GM04503 (cell line): ENCODE results near the gene TFDP1.

ENCODE experiments used
- DNase-seq: peaks from one replicate; pipeline ENCODE4 v3.0.0-alpha.2; 2012; ENCODE audit warnings: low read depth

Gene TFDP1

DNA sequence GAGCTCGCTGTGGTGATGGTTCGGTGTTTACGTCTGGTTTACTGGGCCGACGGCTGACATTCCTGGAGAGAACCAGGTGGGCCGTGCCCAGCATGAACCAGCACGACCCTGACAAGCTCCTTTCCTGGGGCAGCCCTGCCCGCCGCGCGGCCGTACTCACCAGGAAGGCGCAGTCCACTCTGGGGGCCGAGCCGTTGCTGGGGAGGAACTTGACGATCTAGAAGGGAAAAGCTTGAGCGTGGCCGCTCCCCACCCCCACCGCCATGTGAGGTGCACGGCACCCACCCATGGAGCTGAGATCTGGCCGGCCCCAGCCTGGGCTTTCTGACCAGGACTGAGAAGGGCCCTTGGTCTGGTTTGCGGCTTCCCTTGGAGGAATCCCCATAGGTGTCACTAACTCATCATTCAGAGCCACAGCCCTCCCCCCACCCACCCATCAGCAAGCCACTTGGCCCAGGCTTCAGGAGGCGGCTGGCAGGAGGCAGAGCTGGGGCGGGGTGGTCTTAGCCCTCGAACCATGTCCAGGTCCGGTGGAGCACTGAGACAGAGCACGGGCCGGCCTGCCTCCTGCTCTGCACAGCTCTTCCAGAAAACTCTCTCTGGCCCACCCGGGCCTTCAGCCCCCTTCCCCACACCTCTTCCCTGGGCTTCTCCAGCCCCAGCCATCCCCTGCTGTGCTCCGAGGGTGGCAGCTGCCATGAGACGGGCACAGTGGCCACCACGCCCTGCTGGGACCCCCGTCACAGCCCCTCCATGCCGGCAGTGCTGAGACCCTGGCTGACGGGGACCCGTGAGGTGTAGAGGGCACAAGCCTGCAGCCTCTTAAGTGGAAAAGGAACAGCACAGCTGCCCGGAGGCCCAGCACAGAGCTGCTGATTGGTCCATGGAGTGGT, 67.2 kb downstream of the TFDP1 start:
- DNase-seq: no peak

DNA sequence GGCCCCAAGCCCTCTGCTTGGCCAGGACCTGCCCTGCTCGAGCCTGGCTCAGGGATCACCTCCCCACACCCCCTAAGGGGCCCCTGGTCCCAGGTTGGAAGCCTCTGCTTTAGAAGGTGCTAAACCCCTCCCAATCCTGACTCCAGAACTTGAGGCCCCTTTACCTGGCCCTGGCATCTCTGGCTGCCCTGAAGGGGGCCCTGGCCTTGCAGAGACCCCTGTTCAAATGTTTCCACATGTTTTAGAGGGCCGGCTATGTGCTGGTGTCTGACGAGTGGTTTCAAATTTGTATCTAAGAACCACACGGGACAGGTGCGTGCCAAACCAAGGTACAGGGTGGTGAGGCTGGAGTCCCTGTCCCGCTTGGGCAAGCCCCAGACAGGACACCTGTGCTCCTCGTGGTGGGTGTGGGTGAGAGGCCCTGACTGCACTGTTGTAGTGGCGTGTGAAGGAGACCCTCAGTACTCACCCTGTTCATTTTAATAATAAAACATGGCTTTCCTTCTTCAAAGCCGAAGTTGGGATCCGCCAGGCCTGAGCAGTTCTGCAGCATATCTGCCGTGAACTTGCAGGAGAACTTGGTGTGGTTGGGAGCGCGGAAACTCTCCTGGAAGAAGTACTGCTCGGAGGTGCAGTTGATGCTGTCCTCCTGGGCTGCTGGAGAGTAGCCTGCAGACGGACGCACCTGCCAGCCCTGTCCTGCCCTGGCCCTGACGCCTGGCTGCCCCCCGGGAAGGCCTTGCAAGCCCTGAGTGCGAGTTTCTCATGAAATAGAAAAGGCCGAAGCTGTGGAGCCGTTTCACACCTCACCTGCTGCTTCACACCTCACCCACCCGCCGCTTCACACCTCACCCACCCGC, 68.1 kb downstream of the TFDP1 start:
- no peak for DNase-seq

- DNase-seq: no peak
Measured at GRCh38 chr13:113653264-113654174, 69.0 kb downstream of the TFDP1 start.

GRCh38 chr13:113654175-113654560, 69.6 kb downstream of the TFDP1 start:
- no peak for DNase-seq

- no peak for DNase-seq
Measured at GRCh38 chr13:113654591-113655345, 70.2 kb downstream of the TFDP1 start.

GRCh38 chr13:113655346-113656002, 70.9 kb downstream of the TFDP1 start:
- no peak for DNase-seq

DNA sequence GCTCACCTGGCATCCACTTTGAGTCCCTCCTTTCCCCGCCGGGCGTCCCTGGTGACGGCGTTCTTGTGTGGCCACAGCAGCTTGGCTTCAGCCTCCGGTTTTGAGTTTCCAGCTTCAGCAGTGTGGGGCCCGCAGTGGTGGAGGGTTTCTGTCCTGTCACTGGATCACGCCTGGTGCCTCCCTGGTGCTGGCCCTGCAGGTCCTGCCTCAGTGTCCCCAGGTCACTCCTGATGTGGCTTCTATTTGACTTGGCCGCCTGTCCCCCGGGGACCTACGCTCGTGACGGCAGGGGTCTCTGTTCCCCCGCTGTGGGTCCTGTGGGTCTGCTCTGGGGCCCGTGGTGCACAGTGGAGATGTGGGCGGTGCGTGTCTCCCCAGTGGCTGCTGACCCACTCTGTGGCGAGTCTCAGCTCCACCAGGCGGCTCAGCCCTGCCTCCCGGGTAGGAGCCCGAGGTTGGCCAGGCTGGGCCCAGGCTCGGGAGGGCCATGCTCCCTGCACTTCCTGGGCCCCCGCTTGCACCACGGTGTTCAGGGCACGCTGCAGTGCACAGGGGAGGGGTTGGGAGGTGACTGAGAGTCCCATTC, 71.5 kb downstream of the TFDP1 start:
- DNase-seq: no peak

GRCh38 chr13:113656831-113657671, 72.5 kb downstream of the TFDP1 start:
- DNase-seq: no peak

DNA sequence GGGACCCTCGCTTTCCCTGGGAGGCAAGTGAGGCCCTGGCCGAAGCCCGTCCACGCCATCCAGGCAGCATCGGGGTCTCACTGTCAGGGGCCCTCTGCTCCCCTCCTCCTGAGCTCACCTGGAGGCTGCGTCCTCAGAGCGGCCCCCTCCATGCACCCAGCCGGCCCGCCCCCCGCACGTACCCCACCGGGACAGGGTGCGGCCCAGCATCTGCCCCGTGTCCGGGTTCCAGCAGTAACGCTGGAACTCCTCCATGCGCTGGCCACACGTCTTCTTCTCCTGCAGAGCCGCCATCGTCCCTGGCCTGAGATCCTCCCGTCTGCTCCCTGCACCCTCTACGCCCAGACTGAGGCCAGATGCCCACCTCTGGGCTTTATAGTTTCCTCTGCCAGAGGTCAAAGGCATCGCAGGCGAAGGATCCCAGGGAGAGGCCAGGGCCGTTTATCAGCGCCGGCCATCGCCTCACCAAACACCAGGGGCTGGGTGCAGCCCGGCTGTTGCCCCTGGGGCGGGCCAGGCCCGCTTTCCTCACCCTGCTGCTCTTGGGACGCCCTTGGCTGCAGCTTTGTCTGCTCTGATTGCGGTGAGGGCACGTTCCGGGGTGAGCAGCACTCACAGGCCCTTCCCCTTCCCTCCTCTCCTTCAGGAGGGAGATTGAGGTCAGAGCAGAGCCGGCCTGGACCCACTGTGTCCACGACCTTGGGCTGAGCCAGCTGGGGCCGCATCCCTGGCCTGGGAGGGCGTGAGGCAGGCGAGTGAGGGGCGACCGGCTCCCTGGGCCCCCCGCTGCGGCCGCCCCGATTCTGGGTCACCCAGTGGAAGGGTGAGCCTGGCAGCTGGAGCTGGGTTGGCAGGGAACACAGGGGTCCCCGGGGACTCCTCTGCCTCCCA, 73.5 kb downstream of the TFDP1 start, which contains the start of gene ATP4B:
Gene ATP4B, minus strand, starts transcription at position 348 of the 891 bp plus-strand sequence. Its CDS starts 54 bp downstream, at position 294.
- DNase-seq: no peak

DNA sequence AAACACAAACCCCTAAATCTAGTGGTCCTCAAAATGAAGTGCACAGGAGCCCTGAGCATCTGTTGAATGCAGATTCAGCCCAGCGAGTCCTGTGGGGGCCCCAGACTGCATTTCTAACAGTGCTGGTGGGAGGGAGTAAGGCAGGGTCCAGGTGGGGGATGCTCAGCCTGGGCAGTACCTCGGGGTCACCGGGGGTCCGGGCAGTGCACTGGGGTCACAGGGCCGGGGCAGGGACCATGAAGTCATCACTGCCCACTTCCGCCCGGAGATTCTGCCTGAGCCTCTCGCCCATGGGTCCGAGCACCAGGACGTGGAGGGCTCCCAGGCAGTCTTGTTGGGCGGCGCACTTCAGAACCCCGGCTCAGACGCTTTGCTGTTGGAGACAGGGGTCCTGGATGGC, 74.3 kb downstream of the TFDP1 start:
- no peak for DNase-seq

- no peak for DNase-seq
Measured at GRCh38 chr13:113659337-113659736, 74.8 kb downstream of the TFDP1 start.

- no peak for DNase-seq
Measured at GRCh38 chr13:113660066-113660465, 75.5 kb downstream of the TFDP1 start.

DNA sequence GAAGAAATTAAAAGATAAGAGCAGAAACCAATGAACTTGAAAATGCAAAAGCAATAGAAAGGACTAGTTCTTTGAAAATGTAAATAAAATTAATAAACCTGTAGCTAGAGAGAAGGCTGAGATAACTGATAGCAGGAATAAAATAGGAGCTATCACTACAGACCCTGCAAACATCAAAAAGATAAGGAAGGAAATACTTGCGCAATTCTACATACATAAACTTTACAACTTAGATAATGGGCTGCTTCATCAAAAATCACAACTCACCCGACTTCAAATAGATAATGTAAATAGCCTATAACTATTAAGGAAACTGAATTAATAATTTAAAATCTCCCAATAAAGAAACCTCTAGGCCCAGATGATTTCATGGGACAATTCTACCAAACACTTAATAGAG, 77.0 kb downstream of the TFDP1 start:
- no peak for DNase-seq

DNA sequence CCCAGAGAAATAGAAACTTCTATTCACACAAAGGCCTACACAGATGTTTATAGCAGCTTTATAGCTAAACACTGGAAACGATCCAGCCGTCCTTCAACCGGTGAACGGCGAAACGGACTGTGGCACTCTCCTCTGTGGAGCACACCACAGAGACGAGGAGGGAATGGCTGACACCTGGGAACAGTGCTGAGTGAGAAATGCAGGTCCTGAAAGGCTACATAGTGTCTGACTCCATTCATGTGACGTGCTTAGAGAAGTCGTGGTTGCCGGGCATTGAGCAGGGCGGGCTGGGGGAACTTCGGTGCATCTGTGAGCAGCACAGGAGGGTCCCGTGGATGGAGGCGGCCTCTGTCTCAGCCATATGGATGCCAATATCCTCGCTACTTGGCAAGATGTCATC, 79.4 kb downstream of the TFDP1 start:
- no peak for DNase-seq

- no peak for DNase-seq
Measured at GRCh38 chr13:113664751-113665596, 80.4 kb downstream of the TFDP1 start.

DNA sequence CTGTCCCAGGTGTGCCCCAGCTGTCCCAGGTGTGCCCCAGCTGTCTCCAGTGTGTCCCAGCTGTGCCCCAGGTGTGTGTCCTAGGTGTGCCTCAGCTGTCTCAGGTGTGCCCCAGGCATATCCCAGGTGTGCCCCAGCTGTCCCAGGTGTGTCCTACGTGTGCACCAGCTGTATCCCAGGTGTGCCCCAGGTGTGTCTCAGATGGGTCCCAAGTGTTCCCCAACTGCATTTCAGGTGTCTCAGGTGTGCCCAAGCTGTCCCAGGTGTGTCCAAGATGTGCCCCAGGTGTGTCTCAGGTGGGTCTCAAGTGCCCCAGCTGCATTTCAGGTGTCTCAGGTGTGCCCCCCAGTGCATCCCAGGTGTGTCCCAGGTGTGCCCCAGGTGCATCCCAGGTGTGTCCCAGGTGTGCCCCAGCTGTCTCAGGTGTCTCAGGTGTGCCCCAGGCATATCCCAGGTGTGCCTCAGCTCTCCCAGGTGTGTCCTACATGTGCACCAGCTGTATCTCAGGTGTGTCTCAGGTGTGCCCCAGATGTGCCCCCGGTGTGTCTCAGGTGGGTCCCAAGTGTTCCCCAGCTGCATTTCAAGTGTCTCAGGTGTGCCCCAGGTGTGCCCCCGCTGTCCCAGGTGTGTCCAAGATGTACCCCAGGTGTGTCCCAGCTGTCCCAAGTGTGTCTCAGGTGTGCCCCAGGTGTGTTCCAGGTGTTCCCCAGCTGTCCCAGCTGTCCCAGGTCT, 81.2 kb downstream of the TFDP1 start:
- no peak for DNase-seq

GRCh38 chr13:113666329-113666670, 81.7 kb downstream of the TFDP1 start:
- DNase-seq: no peak
